GM12873 (cell line): ENCODE results near the gene DSTN.

Experiments used
- CTCF ChIP-seq: IDR thresholded peaks from 2 replicates; pipeline ENCODE4 v1.5.1; 2012; ENCODE audit warnings: low read depth, mild to moderate bottlenecking, moderate library complexity, low read length, control low read depth; ENCODE audit not compliant: insufficient read depth; ENCODE audit errors: missing control alignments

DSTN gene

GRCh38 chr20:17630806-17631195 lies 60.9 kb downstream of the DSTN start:
- no peak for TF ChIP-seq CTCF

- no peak for TF ChIP-seq CTCF
These were observed 61.9 kb downstream of the DSTN start for GRCh38 chr20:17631576-17632319.

GRCh38 chr20:17633221-17633849 lies 63.5 kb downstream of the DSTN start:
- no peak for TF ChIP-seq CTCF

- no peak for TF ChIP-seq CTCF
These were observed 64.1 kb downstream of the DSTN start for GRCh38 chr20:17633850-17634500.

- TF ChIP-seq CTCF = no peak
These were observed 64.9 kb downstream of the DSTN start for GRCh38 chr20:17634661-17635331.

GRCh38 chr20:17635332-17636244 lies 65.7 kb downstream of the DSTN start:
- TF ChIP-seq CTCF = no peak
